Type B pancreatic cell (in vitro differentiated cells): ENCODE data around the gene SLC34A1. TPM values are rescaled to one million over a fixed set of nuclear protein-coding genes. Genes with fewer than 3 reads are reported as not detected.

Experiments
- DNase-seq: peaks from one replicate; pipeline ENCODE4 v3.0.0; 2021; ENCODE audit warnings: mixed read lengths; ENCODE audit not compliant: unreplicated experiment; ENCODE audit errors: extremely low spot score
- H3K27ac Mint-ChIP-seq: 2 replicates; pipeline ENCODE4 v1.8.0; 2021; ENCODE audit warnings: mild to moderate bottlenecking, mixed read lengths
- H3K27me3 Mint-ChIP-seq: 2 replicates; pipeline ENCODE4 v1.8.0; 2021; ENCODE audit warnings: mixed read lengths
- H3K36me3 Mint-ChIP-seq: 2 replicates; pipeline ENCODE4 v1.8.0; 2021; ENCODE audit warnings: mixed read lengths
- H3K4me1 Mint-ChIP-seq: one replicate; pipeline ENCODE4 v1.8.0; 2021; ENCODE audit warnings: mixed read lengths; ENCODE audit not compliant: unreplicated experiment
- H3K4me3 Mint-ChIP-seq: 2 replicates; pipeline ENCODE4 v1.8.0; 2021; ENCODE audit warnings: mild to moderate bottlenecking, mixed read lengths
- H3K9me3 Mint-ChIP-seq: 2 replicates; pipeline ENCODE4 v1.8.0; 2021; ENCODE audit warnings: mixed read lengths
- total RNA-seq: library from RNA; stranded (reverse); gene quantifications from 2 replicates; pipeline ENCODE4 v1.2.1, GENCODE V29; 2021; ENCODE audit warnings: low replicate concordance
- TF ChIP-seq, protein P1 (sequence below): fragments of 200-600 bp; sonication (generic); conservative IDR thresholded peaks from 2 replicates; pipeline ENCODE4 v1.5.0; 2021; ENCODE audit warnings: antibody characterized with exemption, mild to moderate bottlenecking

The SLC34A1 gene
- total RNA-seq, 1 donor from 2014 or later: 0.22 TPM

DNA sequence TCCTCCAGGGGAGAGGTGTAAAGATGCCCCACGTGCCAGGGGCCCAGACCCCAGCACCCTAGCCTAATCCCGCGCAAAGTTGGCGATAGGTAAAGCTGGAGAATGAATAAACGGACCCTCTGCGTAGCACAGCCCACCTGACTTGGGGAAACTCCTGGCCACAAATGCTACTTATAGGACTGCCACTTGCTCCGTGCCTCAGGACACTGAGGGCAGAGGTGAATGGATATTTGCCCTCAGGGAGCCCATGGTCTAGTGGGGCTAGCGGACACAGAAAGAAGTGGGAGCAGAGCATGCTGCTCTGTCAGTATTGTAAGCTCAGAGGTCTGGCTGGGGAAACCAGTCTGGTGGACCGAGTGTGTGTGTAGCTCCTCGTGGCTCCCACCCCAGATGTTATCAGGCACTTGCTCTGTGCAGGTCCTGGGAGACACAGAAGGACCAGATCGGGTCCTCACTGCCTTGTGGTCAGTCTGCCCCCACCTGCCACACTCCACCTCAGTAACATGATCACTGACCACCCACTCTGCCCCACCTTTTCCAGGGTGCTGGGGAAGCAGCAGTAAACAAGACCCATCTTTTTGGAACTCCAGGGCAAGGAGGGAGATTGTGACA lies 43.1 kb downstream of the SLC34A1 start:
- peaks cover 21% of the 10 kb centered on the region for H3K4me1 Mint-ChIP-seq
- peak overlapping the region; percentile 81 for H3K27ac Mint-ChIP-seq
- DNase-seq: no peak
- peak overlapping the region; percentile 93 for H3K4me3 Mint-ChIP-seq
- TF ChIP-seq, protein P1, sequence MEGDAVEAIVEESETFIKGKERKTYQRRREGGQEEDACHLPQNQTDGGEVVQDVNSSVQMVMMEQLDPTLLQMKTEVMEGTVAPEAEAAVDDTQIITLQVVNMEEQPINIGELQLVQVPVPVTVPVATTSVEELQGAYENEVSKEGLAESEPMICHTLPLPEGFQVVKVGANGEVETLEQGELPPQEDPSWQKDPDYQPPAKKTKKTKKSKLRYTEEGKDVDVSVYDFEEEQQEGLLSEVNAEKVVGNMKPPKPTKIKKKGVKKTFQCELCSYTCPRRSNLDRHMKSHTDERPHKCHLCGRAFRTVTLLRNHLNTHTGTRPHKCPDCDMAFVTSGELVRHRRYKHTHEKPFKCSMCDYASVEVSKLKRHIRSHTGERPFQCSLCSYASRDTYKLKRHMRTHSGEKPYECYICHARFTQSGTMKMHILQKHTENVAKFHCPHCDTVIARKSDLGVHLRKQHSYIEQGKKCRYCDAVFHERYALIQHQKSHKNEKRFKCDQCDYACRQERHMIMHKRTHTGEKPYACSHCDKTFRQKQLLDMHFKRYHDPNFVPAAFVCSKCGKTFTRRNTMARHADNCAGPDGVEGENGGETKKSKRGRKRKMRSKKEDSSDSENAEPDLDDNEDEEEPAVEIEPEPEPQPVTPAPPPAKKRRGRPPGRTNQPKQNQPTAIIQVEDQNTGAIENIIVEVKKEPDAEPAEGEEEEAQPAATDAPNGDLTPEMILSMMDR: no peak
- no peaks in the 10 kb centered on the region for H3K27me3 Mint-ChIP-seq
- H3K9me3 Mint-ChIP-seq: no peaks in the 10 kb centered on the region
- no peaks in the 10 kb centered on the region for H3K36me3 Mint-ChIP-seq

DNA sequence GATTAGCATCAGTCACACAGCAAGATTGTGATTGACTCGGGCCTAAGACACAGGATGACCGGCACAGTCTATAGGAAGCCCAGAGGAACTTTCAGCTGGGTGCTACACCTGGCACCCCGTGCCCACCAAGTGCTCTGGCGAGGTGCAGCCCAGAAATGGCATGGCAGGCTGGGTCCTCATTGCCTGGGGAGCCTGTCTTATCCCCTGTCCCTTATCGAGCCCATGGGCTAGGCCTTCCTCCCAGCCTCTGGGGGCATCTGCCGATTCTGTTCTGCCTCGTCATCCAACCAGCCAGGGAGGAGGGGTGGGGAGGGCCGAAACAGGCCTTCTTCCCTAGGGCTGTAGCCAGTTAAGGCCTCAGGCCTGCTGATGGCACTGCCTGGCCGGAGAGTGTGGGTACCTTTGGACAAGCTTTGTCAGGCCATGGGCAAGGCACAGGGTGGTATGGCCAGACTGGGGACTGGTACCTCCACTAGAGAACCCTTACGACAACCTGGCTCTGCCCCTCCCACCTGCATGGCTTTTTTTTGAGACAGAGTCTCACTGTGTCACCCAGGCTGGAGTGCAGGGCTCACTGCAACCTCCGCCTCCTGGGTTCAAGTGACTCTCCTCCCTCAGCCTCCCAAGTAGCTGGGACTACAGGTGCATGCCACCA lies 43.8 kb downstream of the SLC34A1 start:
- H3K9me3 Mint-ChIP-seq: no peaks in the 10 kb centered on the region
- H3K4me1 Mint-ChIP-seq: peaks cover 21% of the 10 kb centered on the region
- no peak for DNase-seq
- H3K27me3 Mint-ChIP-seq: no peaks in the 10 kb centered on the region
- no peaks in the 10 kb centered on the region for H3K36me3 Mint-ChIP-seq
- peak overlapping the region; percentile 81 for H3K27ac Mint-ChIP-seq
- TF ChIP-seq, protein P1: no peak
- peak overlapping the region; percentile 93 for H3K4me3 Mint-ChIP-seq

DNA sequence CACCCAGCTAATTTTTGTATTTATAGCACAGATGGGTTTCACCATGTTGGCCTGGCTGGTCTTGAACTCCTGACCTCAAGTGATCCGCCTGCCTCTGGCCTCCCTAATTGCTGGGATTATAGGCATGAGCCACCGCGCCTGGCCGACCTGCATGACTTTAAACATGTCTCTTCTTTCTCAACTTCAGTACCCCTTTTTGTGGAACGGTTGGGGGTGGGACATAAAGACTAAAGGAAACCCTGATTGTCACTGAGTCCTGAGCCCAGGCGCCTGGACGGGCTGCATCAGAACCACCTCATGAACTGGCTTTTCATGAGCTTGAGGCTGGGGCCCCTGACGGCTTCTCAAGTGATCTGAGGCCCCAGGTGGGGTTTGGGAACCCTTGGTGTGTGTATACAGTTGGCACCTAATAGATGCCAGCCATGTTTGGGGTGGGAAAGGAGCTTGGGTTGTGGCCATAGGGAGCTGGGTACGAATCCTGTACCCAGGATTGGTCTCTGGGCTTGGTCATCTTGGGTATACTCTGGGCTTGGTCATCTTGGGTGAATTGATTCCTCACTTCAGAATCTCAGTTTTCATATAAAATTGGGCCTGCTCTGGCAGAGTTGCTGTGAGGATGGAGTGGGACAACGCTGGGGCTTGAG lies 44.5 kb downstream of the SLC34A1 start:
- TF ChIP-seq, protein P1: no peak
- H3K4me1 Mint-ChIP-seq: peaks cover 21% of the 10 kb centered on the region
- H3K4me3 Mint-ChIP-seq: peak overlapping the region; percentile 52
- peak overlapping the region; percentile 34 for H3K27ac Mint-ChIP-seq
- H3K27me3 Mint-ChIP-seq: no peaks in the 10 kb centered on the region
- DNase-seq: no peak
- no peaks in the 10 kb centered on the region for H3K36me3 Mint-ChIP-seq
- H3K9me3 Mint-ChIP-seq: no peaks in the 10 kb centered on the region

DNA sequence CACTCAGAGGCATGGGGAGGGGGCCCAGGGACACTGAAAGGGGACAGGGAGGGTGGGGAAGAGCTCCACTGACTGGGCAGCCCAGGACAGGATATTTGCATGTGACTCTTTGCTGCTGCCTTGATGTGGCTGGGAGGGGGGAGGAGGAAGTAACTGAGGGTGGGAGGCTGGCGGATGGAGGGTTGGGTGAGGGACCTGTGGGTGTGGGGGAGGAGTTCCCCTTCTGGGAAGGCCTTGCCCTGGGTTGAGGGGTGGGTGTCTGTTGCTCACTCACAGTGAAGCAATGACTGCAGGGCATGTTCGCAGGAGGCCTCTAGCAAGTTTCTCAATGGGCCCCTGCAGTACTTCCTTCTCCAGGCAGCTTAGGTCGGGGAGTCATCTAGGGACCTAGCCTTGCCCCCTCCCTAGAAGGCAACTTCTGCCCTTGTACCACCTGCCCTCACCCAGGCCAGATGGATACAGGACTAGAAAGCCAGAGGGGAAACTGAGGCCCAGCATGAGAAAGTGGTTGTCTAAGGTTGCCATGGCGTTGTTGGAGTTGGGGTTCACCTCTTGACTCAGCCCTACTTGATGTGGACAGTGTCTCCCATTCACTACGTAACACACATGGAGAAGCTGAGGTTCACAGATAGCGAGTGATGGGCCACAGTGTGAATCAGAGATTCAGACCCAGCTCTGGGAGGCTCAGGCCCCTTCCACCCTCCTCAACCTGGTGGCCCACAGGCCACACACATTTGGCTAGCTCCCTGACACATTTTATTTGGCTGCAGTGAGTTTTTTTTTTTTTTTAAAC lies 45.2 kb downstream of the SLC34A1 start:
- H3K4me3 Mint-ChIP-seq: peak overlapping the region; percentile 52
- no peak for DNase-seq
- no peaks in the 10 kb centered on the region for H3K9me3 Mint-ChIP-seq
- peaks cover 21% of the 10 kb centered on the region for H3K4me1 Mint-ChIP-seq
- H3K27me3 Mint-ChIP-seq: no peaks in the 10 kb centered on the region
- H3K27ac Mint-ChIP-seq: peak overlapping the region; percentile 34
- TF ChIP-seq, protein P1: no peak
- no peaks in the 10 kb centered on the region for H3K36me3 Mint-ChIP-seq

DNA sequence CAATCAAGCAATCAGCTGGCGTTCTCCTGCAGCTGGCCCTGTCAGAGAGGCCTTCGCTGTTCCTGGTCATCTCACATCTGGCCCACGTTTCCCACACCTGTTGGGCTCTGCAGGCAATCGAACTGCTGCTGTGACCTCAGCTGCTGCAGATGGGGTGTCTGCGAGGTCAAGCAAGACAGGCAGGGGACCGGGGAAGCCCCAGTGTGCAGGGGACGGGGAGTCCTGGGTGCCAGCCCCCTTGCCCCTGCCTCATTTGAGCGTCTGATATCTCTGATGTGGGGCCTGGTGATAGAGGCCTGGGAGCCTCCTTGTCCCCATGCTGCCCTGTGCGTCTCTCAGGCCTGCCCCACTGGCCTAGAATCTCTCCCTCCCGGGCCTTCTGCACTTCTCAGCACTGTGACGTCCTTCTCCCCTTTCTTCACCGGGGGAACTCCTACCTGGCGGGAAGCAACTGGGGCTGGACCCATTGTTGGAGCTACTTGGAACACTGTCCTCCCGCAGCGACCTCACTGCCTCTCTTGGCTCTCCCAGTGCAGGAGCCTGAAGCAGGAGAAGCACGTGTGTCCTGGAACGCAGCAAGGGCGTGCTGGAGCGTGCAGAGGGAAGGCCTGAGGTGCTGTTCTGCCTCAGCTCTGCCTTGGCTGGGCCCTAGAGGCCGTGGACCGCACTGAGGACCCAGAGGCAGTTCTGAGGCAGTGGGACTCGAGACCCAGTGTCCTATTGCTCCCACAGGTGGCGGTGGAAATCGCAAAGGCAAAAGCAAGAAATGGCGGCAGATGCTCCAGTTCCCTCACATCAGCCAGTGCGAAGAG lies 46.1 kb downstream of the SLC34A1 start:
- no peaks in the 10 kb centered on the region for H3K9me3 Mint-ChIP-seq
- DNase-seq: no peak
- no peaks in the 10 kb centered on the region for H3K36me3 Mint-ChIP-seq
- peak overlapping the region; percentile 19 for H3K27ac Mint-ChIP-seq
- TF ChIP-seq, protein P1: no peak
- H3K4me3 Mint-ChIP-seq: peak overlapping the region; percentile 39
- no peaks in the 10 kb centered on the region for H3K27me3 Mint-ChIP-seq
- H3K4me1 Mint-ChIP-seq: peaks cover 18% of the 10 kb centered on the region
